ENCODE data around the gene DPP10. TPM values are rescaled to one million over a fixed set of nuclear protein-coding genes. Genes with fewer than 3 reads are reported as not detected.

DPP10 gene
- total and polyA plus RNA-seq, 2 of the 13 experiments (the other 11 are each of a cell fraction or from before 2014, with no cell fraction given): 0.95 to 1.7 TPM

DNA sequence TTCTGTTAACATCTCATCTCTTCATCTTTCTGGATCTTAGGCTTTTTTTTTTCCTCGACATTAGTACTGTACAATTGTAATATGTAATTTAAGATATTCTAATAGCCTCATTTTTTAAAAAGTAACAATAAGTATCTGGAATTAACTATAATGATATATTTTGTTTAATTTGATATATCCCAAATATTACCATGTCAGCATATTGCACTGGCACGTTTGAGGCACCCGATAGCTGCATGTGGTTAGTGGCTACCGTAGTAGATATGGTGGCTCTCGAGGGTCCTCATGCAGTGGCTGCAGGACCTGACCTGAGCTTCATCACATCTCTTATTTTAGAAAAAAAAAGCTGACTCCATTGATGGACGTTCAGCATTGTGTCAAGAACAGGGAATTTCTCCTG lies 371.9 kb downstream of the DPP10 start:
- no peak overlapping the region for H3K27ac ChIP-seq (ENCODE audit: extremely low read length, insufficient read depth, low read length)
- no peak overlapping the region for H3K4me2 ChIP-seq (ENCODE audit: low read depth, low read length)
- no peaks in the 10 kb centered on the region for H3K4me1 ChIP-seq (ENCODE audit: insufficient read depth, low read length)
- intact Hi-C loops (cut with micrococcal nuclease; ENCODE audit: unreplicated experiment): no loop called here
- WGBS (ENCODE audit: low lambda C conversion rate): 3% methylated on average over 6 of the region's 6 CpGs
- ATAC-seq (no peak), FAIRE-seq (no peak), DNase-seq (ENCODE audit: low spot score) (no peak)
- TF ChIP-seq MAFF (IDR thresholded peaks at IDR 0.05; ENCODE audit: low read depth, low read length) (peak; percentile 86), ZFYVE20 (CRISPR knock-in tag; IDR thresholded peaks at IDR 0.05; ENCODE audit: borderline replicate concordance, low read depth) (no peak), MAFK (conservative IDR thresholded peaks at IDR 0.05 in 1 of 2, IDR thresholded peaks at IDR 0.05 in 1 of 2; ENCODE audit: low read length in 2 of 2) (peak; percentile 85 to 93)
- H3K4me3 ChIP-seq (replicated peaks in 1 of 3; ENCODE audit: insufficient read depth in 1 of 3, low read depth in 2 of 3, low read length in 3 of 3): no peak overlapping the region
- ChIA-PET CTCF (ENCODE audit: low intra/inter-chr PET ratio, low total read pairs) (no interaction called here), POLR2A (no interaction called here)
- H3K36me3 ChIP-seq (replicated peaks in 1 of 2; ENCODE audit: control insufficient read depth in 1 of 2, insufficient read depth in 2 of 2, low read length in 2 of 2): no peaks in the 10 kb centered on the region
- no peaks in the 10 kb centered on the region for H3K9me3 ChIP-seq (ENCODE audit: low read length)
- no TSS peak for BruUV-seq (replicated peaks)
- in situ Hi-C loops (cut with HindIII; ENCODE audit: extremely low pct_ligation_motif_present, low pct_unique_long_range_greater_than_20kb): no loop called here
- H4K20me1 ChIP-seq (ENCODE audit: insufficient read depth, low read length): no peaks in the 10 kb centered on the region
- no peaks in the 10 kb centered on the region for H3K27me3 ChIP-seq (ENCODE audit: control insufficient read depth in 1 of 2, insufficient read depth in 2 of 2, low read length in 2 of 2)
- no peak overlapping the region for H2AFZ ChIP-seq (ENCODE audit: low read length)
- no peaks in the 10 kb centered on the region for H3K79me2 ChIP-seq (ENCODE audit: insufficient read depth, low read length)
- no peak overlapping the region for H3K9ac ChIP-seq (ENCODE audit: insufficient read depth, low read depth, low read length)

DNA sequence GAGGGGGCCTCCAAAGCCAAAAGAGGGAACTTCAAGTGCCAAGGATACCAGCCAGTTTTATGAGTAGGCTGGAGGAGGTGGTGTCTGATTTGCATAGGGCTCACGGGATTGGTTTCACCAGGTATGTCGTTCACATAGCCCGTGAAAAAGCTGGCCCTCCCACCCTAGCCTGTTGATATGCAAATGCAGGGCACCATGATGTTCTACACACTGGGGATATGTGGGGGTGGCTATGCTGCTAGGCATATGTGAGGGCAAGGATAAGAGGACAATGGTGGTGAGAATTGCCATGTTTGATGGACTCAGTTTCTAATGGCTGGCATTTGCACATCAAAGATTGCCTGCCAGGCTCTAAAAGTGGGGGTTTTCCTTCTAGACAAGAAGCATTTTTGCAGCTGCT lies 378.6 kb downstream of the DPP10 start:
- Histone ChIP-seq H3K4me2 (ENCODE audit: low read depth, low read length) (no peak overlapping the region), H3K79me2 (ENCODE audit: insufficient read depth, low read length) (no peaks in the 10 kb centered on the region), H3K4me1 (ENCODE audit: insufficient read depth, low read length) (no peaks in the 10 kb centered on the region), H3K9ac (ENCODE audit: insufficient read depth, low read depth, low read length) (no peak overlapping the region), H3K27me3 (ENCODE audit: control insufficient read depth in 1 of 2, insufficient read depth in 2 of 2, low read length in 2 of 2) (no peaks in the 10 kb centered on the region), H2AFZ (ENCODE audit: low read length) (no peak overlapping the region), H4K20me1 (ENCODE audit: insufficient read depth, low read length) (no peaks in the 10 kb centered on the region), H3K4me3 (replicated peaks in 1 of 3; ENCODE audit: insufficient read depth in 1 of 3, low read depth in 2 of 3, low read length in 3 of 3) (no peak overlapping the region), H3K9me3 (ENCODE audit: low read length) (no peaks in the 10 kb centered on the region), H3K27ac (ENCODE audit: extremely low read length, insufficient read depth, low read length) (no peak overlapping the region), H3K36me3 (replicated peaks in 1 of 2; ENCODE audit: control insufficient read depth in 1 of 2, insufficient read depth in 2 of 2, low read length in 2 of 2) (no peaks in the 10 kb centered on the region)
- CTCF ChIA-PET (ENCODE audit: low intra/inter-chr PET ratio, low total read pairs): no interaction called here
- BruUV-seq (replicated peaks): no TSS peak
- DNase-seq (ENCODE audit: low spot score) (no peak), FAIRE-seq (no peak), ATAC-seq (no peak)
- intact Hi-C loops (cut with micrococcal nuclease; ENCODE audit: unreplicated experiment) (no loop called here), in situ Hi-C loops (cut with HindIII; ENCODE audit: extremely low pct_ligation_motif_present, low pct_unique_long_range_greater_than_20kb) (no loop called here)
- WGBS (ENCODE audit: low lambda C conversion rate): 4% methylated on average over 3 of the region's 3 CpGs
- POLR2A ChIA-PET: no interaction called here
- TF ChIP-seq JARID2 (CRISPR knock-in tag; IDR thresholded peaks at IDR 0.05; ENCODE audit: insufficient replicate concordance): no peak
- TF ChIP-seq, protein P1, sequence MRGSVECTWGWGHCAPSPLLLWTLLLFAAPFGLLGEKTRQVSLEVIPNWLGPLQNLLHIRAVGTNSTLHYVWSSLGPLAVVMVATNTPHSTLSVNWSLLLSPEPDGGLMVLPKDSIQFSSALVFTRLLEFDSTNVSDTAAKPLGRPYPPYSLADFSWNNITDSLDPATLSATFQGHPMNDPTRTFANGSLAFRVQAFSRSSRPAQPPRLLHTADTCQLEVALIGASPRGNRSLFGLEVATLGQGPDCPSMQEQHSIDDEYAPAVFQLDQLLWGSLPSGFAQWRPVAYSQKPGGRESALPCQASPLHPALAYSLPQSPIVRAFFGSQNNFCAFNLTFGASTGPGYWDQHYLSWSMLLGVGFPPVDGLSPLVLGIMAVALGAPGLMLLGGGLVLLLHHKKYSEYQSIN (CRISPR knock-in tag; IDR thresholded peaks at IDR 0.05; ENCODE audit: borderline replicate concordance): no peak
- no peak for TF ChIP-seq EHMT2 (IDR thresholded peaks at IDR 0.05; ENCODE audit: borderline replicate concordance, low read depth, low read length)
- TF ChIP-seq, protein P2, sequence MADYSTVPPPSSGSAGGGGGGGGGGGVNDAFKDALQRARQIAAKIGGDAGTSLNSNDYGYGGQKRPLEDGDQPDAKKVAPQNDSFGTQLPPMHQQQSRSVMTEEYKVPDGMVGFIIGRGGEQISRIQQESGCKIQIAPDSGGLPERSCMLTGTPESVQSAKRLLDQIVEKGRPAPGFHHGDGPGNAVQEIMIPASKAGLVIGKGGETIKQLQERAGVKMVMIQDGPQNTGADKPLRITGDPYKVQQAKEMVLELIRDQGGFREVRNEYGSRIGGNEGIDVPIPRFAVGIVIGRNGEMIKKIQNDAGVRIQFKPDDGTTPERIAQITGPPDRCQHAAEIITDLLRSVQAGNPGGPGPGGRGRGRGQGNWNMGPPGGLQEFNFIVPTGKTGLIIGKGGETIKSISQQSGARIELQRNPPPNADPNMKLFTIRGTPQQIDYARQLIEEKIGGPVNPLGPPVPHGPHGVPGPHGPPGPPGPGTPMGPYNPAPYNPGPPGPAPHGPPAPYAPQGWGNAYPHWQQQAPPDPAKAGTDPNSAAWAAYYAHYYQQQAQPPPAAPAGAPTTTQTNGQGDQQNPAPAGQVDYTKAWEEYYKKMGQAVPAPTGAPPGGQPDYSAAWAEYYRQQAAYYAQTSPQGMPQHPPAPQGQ (CRISPR knock-in tag; IDR thresholded peaks at IDR 0.05; ENCODE audit: borderline replicate concordance): no peak
- TF ChIP-seq SETDB1 (CRISPR knock-in tag; IDR thresholded peaks at IDR 0.05; ENCODE audit: borderline replicate concordance): no peak
- TF ChIP-seq SSRP1 (CRISPR knock-in tag; IDR thresholded peaks at IDR 0.05): no peak
- TF ChIP-seq MLLT10 (CRISPR knock-in tag; IDR thresholded peaks at IDR 0.05): no peak
- TF ChIP-seq, protein P3, sequence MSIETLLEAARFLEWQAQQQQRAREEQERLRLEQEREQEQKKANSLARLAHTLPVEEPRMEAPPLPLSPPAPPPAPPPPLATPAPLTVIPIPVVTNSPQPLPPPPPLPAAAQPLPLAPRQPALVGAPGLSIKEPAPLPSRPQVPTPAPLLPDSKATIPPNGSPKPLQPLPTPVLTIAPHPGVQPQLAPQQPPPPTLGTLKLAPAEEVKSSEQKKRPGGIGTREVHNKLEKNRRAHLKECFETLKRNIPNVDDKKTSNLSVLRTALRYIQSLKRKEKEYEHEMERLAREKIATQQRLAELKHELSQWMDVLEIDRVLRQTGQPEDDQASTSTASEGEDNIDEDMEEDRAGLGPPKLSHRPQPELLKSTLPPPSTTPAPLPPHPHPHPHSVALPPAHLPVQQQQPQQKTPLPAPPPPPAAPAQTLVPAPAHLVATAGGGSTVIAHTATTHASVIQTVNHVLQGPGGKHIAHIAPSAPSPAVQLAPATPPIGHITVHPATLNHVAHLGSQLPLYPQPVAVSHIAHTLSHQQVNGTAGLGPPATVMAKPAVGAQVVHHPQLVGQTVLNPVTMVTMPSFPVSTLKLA (IDR thresholded peaks at IDR 0.05): no peak
- TF ChIP-seq ZKSCAN8 (CRISPR knock-in tag; IDR thresholded peaks at IDR 0.05; ENCODE audit: borderline replicate concordance): no peak
- no peak for TF ChIP-seq NR2C2 (CRISPR knock-in tag; IDR thresholded peaks at IDR 0.05; ENCODE audit: borderline replicate concordance)
- TF ChIP-seq MZF1 (CRISPR knock-in tag; IDR thresholded peaks at IDR 0.05; ENCODE audit: borderline replicate concordance): no peak

Measured in HepG2 (cell line).